ENCODE results near the gene THOC7. TPM values are rescaled to one million over a fixed set of nuclear protein-coding genes. Genes with fewer than 3 reads are reported as not detected.

THOC7 gene
- total and polyA plus RNA-seq, 2 donors (not counting 3 experiments of a cell fraction or from before 2014, with no cell fraction given) = 16.9 to 68.7 TPM

GRCh38 chr3:63874769-63875168 is 11.2 kb upstream of the THOC7 start:
- Histone ChIP-seq H3K27ac (ENCODE audit: insufficient read depth, low read depth, low read length) (no peak overlapping the region), H4K20me1 (replicated peaks; ENCODE audit: control insufficient read depth, extremely low read depth, insufficient read depth, low read length) (peaks cover 5% of the 10 kb centered on the region), H3K9me1 (replicated peaks; ENCODE audit: control insufficient read depth, extremely low read depth, insufficient read depth, low read length) (no peaks in the 10 kb centered on the region), H3K4me3 (replicated peaks in 1 of 3; ENCODE audit: insufficient read depth in 1 of 3, low read depth in 1 of 3, low read length in 3 of 3) (no peak overlapping the region), H3K9me3 (replicated peaks; ENCODE audit: control insufficient read depth, insufficient read depth, low read length) (no peaks in the 10 kb centered on the region), H3K36me3 (ENCODE audit: control insufficient read depth in 2 of 2, extremely low read depth in 1 of 2, insufficient read depth in 2 of 2, low read length in 2 of 2) (no peaks in the 10 kb centered on the region), H3K4me2 (ENCODE audit: insufficient read depth, low read length) (no peak overlapping the region), H3K4me1 (ENCODE audit: control insufficient read depth, extremely low read depth, insufficient read depth, low read length) (peaks cover 2% of the 10 kb centered on the region), H3K9ac (replicated peaks; ENCODE audit: extremely low read depth, insufficient read depth, low read length) (no peak overlapping the region), H3K79me2 (ENCODE audit: control insufficient read depth, insufficient read depth, low read length) (peaks cover 62% of the 10 kb centered on the region), H2AFZ (ENCODE audit: low read depth, low read length) (no peak overlapping the region), H3K27me3 (ENCODE audit: control insufficient read depth in 2 of 2, insufficient read depth in 2 of 2, low read length in 2 of 2) (no peaks in the 10 kb centered on the region)
- POLR2A ChIA-PET = no interaction called here
- no peak for TF ChIP-seq MAX (IDR thresholded peaks at IDR 0.05; ENCODE audit: insufficient read depth, insufficient read length)
- TF ChIP-seq EZH2 (IDR thresholded peaks at IDR 0.05; ENCODE audit: borderline replicate concordance, low read depth, low read length, severe bottlenecking) = no peak
- no peak for TF ChIP-seq FOS (IDR thresholded peaks at IDR 0.05; ENCODE audit: borderline replicate concordance, insufficient read depth, low read length)
- no peak for TF ChIP-seq CTCF (IDR thresholded peaks at IDR 0.05; ENCODE audit: extremely low read depth in 1 of 2, insufficient read depth in 1 of 2, low read depth in 1 of 2, low read length in 2 of 2)
- TF ChIP-seq JUN (IDR thresholded peaks at IDR 0.05; ENCODE audit: borderline replicate concordance, insufficient read depth, insufficient read length, low read depth) = no peak
- TF ChIP-seq POLR2A (IDR thresholded peaks at IDR 0.05; ENCODE audit: low read depth, low read length) = no peak
- no peak for TF ChIP-seq GATA2 (IDR thresholded peaks at IDR 0.05; ENCODE audit: insufficient read depth, insufficient read length, low read depth, low read length)
- no peak for TF ChIP-seq POLR2AphosphoS5 (IDR thresholded peaks at IDR 0.05; ENCODE audit: insufficient read depth, low read depth, low read length)
- TF ChIP-seq MYC (IDR thresholded peaks at IDR 0.05; ENCODE audit: low read depth, low read length) = no peak
- dilution Hi-C loops (cut with MboI; ENCODE audit: extremely low pct_ligation_motif_present, low sequenced_read_pairs) = no loop called here
- CTCF ChIA-PET = interaction anchor here (1.0 kb wide), 1 partner anchor 119 kb away, joined by 3 read pairs; no protein-coding TSS in a partner anchor
- FAIRE-seq (no peak), DNase-seq (ENCODE audit: low read depth, low spot score) (no peak)
- intact Hi-C loops (cut with micrococcal nuclease) = no loop called here
- BruUV-seq (replicated peaks) = no TSS peak
